GM18520 (cell line): ENCODE data around the gene NDUFS6.

Experiments used
- ATAC-seq: cut with Tn5 transposase; IDR thresholded peaks from one replicate; pipeline ENCODE4 v1.9.1; 2021; ENCODE audit not compliant: unreplicated experiment

Gene NDUFS6

DNA sequence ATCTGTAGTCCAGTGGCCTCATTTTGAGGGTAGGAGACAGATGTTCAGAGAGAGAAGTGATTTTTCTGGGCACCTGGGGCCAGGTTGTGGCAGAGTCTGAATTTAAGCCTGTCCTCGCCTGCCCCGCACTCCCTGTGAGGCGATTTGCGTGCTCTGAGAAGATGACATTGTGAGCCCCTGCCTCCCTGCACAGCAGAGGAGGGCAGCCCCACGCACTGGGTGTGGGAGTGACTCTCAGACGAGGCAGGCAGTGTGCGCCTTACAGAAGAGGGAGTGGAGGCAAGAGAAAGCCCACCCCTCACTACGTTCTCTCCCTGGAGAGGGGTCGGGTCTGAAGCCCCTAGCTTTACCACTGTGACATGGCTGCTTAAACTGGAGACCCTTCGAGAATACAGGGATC lies 45.8 kb downstream of the NDUFS6 start:
- no peak for ATAC-seq

DNA sequence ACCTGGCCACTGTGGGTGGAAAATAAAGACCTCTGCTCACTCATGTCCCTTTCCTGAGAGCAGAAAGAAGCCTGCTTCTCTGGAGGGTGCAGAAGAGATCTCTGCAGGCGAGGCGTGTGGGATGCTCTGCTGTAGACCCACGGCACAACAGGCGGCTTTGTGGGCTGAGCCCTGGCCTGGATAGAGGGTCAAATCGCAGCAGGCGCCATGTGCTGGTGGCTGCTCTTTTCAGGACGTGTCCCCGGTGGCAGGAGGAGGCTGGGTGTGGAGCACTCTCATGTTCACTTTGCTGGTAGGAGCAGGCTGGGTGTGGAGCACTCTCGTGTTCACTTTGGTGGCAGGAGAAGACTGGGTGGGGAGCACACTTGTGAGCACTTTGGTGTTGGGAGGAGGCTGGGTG lies 46.4 kb downstream of the NDUFS6 start:
- no peak for ATAC-seq

DNA sequence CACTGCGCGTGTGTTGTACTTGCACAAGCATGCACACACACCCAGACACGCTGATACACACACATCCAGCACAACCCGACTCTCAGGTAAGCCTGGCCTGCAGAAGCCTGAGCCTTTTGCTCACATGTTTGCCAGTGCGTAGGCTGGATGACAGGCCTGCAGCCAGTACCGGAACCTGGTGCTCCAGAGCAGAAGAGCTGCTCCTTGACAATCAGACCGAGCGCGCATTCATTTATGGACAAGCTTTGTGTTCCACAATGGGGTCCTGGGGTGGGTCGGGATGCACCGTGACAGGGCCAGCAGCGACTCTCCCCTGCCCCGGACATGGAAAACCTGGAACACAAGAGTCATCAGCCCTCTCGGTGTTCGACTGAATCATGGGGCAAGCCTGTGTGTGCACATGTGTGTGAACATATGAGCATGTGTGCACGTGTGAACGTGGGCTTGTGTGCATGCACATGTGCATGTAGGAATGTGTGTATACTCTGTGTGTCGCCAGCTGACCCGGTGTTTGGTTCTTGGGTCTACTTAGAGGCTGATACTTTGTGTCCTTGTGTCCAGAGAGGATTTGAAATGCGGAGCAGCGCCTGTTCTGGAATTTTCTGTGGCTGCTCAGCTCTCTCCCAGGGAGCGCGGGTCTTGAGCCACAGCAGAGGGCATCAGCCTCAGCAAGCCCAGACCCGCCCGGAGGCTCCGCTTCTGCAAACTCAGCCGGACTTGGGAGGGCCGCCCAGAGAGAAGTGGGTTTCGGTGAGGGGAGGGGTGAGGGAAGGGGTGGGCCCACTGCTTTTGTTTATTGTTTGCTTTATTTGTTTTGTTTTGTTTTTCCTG lies 49.3 kb downstream of the NDUFS6 start:
- ATAC-seq, result no peak

DNA sequence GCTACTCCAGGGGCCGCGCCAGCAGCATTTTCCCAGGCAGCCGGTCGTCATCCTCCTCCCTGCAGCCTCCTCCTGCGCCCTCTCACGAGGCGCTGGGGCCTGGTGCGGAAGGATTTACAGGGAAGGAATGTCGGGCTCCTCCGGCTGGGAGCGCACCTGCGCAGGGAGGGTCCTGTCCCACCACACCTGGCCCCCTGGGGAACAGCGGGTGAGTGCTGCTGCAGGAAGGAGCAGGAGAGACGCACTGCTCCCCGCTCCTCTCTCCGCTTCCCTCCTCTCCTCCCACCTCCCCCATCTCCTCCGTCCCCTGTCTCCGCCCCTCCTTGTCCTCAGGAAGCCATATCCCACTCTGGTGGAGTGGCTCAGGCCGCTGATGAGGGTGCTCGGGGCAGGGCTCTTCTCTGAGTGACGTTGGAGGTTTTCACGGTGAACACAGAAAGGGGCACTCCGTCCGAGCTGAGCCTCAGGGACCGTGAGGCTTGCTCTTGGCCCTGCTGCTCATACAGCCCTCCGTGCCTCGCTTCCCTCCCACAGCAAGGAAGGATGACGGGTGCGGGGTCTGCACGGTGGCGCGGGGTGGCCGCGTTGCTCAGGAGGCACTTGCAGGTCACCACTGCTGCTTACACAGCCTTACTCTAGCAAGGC lies 50.2 kb downstream of the NDUFS6 start:
- ATAC-seq, result no peak

DNA sequence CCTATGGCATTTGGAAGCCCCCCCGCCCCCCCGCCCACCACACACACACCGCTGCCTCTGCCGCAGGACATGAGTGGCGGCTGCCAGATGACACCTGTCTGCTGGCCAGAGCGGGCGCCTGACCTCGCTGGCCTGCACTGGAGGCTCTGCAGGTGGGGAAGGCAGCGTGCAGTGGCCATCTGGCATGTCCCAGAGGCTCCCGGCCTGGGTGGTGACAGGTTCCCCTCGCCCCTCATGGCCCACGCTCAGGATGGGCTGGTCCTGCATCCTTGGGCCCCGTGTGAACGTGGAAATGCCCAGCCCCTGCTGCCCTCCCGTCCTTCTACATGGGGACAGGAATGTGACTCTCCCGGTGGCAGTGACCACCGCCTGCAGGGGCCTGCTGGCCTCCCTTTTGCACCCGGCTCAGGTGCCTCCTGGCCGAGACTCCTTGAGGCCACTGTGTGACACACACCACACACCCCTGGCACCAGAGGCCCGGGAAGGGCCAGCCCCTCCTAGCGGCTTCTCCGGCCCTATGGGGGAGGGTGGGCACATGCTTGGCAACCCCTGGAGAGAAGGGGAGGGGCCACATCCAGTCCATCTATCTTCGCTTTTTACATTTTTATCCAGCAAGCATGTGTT lies 51.2 kb downstream of the NDUFS6 start:
- ATAC-seq, result no peak

DNA sequence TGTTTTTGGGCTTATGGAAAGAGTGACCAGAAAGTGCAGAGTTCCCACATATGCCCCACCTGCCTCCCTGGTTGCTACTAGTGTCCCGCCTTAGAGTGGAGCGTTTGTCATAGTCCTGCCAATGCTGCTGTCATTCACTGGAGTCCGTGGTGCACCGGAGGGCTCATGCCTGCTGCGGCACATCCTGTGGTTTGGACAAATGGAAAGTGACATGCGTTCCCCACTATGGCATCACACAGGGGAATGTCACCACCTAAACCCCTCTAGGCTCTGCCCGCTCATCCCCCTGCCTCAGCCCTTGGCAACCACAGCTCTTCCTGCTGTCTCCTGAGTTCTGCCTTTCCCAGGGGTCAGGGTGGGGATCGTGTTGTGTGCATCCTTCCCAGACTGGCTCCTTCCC lies 52.3 kb downstream of the NDUFS6 start:
- no peak for ATAC-seq

DNA sequence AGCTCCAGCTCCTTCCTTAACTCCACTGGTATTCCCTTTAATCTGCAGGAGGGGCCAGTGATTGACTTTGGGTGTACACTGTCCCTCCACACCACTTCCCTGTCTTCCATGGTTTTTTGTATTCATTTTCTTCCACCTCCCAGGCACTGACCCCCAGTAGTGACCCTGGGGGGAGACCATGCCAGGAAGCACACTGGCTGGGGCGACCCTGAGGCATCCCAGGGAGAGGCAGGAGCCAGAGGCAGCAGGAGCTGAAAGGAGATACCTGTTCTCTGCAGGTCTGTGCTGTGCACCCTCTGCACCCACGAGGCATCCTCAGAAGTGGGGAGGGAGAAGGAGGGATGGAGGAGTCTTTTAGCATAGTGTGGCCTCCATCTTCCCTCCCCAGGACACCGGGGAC lies 53.9 kb downstream of the NDUFS6 start:
- no peak for ATAC-seq

DNA sequence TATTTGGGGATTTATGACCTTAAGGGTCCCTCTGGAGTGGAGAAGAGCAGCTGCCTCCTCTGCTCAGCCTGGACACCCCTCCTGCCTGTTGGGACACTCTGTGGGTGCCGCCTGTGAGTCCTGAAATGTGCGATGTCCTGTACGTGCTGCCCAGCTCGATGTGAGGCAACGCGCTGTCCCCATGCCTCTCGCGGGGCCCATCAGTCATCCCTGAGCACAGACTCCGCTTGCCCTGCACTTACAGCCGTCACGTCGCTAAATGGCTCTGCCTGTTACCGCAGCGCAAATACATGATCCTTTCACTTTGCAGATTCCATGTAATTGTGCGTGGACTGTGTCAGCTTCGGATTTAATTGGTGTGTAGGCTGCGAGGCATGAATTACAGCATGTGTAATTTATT lies 54.4 kb downstream of the NDUFS6 start:
- no peak for ATAC-seq

DNA sequence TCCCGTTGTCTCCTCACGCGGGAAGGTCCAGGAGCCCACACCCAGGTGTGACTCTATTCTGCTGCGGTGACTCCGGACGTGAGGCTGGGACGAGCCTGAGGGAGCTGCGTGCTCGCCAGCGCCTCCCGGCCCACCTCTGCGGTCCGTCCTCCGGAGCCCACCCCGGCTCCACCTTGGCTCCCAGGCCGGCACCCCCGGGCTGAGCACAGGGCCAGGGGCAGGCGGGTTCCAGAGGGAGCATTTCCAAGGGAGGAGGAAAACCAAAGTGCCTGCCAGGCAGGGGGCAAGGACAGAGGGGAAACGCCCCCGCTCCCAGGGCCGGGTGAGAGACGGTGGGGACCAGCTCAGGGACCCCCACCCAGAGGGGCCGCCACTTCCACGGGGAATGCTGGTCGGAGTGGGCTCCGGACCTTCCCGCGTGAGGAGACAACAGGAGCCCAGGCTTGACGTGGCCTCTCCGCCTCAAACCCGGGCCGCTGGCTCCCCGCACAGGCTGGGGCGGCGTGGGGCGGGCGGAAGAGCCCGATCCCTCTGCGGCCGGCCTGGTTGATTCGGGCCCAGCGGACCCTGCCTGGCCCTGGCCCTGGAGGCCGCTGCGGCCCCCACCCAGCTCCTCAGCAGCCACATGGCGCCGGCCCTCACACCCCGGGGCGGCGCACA lies 55.5 kb downstream of the NDUFS6 start:
- ATAC-seq, result no peak

DNA sequence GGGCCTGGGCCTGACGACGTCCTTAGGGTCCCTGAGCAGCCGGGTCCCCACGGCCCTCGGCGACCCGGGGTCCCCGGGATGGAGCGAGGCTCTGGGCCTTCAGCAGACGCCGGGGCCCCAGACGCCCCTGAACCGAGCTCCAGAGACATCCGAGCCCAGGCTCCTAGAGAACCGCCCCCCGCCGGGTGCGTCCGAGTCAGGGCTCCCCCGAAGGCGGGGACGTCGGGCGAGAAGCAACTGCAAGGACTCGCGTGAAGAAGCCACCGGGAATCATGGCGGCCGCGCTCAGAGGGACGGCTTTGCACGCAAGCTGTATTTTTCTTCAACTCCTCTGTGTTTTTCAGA lies 56.0 kb downstream of the NDUFS6 start:
- ATAC-seq, result no peak

DNA sequence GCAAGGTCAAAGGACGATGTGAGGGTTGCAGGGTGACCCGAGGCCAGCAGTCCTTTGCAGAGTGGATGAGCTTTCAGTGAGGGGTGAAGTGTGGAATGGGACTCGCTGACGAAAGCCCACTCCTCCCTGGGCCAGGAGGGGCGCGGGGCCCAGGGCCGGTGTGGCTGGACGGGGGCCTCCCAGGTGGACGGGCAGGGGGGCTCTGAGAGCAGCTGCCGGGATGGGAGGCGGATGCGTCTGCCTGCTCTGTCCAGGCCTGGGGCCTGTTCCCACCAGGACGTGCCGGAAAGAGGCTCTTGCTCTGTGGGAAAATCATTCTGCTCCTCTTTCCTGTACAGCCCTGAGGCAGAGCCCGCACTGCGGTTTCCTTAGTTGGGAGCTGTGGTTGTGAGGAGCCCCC lies 57.2 kb downstream of the NDUFS6 start:
- ATAC-seq, result no peak

DNA sequence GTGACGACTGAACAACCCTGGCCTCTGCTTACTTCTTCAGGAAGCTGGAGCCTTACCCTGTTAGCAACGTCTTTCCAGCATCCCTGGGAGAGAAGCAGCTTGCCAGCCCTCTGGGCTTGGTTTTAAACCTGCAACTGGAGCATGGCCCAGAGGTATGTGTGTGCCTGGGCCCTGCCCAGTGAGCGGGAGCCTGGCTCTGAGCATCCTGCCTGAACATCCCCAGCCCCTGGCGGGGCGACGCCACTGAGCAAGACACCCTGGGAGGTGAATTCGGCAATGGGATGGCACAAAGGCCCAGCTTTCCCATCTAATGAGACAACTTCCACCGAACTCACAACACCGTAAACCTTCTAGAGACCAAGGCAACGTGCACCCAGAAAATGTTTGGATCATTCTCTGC lies 57.9 kb downstream of the NDUFS6 start:
- ATAC-seq, result no peak

DNA sequence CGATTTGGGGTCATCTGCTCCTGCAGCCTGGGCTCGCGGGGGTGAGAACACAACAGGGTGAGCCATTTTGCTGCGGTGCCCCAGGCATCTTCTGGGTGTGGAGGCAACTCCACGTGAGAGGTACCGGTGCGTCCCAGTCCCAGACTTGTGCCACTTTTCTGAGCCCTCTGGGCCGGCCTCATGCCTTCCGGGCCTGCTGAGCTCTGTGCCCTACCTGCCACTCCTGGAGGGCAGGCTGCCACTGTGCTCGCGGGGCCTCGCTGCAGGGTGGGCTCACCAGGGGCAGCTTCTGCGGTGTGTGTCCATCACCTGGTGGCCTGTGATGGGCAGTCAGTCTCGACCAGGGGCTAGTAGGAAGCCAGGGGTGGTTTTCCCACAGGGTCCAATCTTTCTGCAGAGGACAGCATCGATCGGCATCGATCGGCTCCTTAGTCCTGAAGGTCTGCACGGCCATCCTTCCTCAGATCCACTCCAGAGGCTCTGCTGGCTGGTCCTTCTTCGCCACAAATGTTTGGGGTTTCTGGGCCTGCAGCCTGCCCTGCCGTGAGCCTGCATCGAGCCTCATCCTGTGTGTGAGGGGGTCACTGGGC lies 58.9 kb downstream of the NDUFS6 start:
- no peak for ATAC-seq

DNA sequence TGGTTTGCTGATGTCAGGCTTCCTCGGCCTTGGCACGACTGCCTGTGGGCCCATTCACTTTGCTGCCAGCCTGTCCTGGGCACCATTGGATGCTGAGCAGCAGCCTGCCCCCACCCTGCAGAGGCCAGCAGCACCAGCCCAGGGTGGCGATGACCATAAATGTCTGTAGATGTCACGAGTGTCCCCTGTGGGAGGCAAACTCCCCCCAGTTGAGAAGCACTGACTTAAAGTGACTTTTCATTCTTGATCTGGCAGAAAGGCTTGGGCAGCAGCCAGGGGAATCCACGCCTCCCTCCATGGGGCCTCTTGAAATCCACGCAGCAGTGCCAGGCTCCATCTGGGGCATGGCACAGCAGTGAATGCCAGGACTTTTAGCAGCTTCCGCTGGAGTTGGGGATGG lies 59.7 kb downstream of the NDUFS6 start:
- ATAC-seq, result no peak

DNA sequence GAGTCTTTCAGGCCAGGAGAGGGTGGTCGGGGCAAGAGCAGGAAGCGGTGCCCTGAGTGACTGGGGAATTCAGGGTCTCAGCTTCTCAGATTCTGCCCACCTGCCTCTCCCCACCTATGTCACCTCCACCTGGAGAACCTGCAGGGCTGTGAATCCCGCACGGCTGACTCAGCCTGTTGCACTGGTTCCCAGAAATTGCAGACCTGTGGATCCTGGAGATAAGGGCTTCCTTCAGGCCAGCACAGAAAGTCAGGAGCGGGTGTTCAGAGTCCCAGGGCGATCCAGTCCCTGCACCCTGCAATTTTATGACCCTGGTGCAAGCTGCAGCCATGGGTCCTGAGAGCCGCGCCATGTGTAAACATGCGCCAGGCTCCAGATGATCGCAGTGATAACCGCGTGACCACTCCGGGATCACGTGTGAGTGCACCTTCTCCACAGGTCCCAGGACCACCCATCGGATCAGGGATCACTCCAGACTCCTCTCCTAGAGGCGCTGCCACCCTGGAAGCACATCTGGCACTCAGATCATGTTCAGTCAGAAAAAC lies 63.8 kb downstream of the NDUFS6 start:
- ATAC-seq, result no peak

DNA sequence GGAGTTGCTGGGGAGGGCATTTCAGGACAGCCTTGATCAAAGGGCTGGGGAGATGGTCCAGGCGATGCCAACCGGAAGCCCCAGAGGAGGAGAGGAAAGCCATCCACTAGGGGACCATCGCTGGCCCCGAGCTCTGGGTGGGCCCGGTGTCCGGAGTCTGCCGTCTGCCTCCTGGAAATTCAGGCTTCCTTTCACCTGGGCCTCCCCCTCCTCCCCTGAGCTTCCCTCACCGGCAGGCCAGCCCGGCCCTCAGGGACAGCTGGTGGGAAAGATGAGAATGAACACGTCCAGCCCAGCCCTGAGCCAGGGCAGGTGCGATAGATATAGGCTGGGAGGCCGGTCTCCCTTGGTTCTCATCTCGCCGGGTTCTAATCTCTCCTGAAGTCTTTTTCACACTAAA lies 64.3 kb downstream of the NDUFS6 start:
- no peak for ATAC-seq
